HepG2 (cell line): ENCODE measurements around the gene PMM2. TPM values are rescaled to one million over a fixed set of nuclear protein-coding genes. Genes with fewer than 3 reads are reported as not detected.

Experiments used
- ATAC-seq: fragments of 200-7000 bp; cut with Tn5 transposase; 3 replicates; pipeline ENCODE4 v1.9.1; 2020; ENCODE audit warnings: mild to moderate bottlenecking, moderate library complexity
- BruUV-seq: library from RNA; stranded (reverse); fragments of 400-500 nt; replicated peaks from 2 replicates; lab custom pipeline; 2021; lab: Mats Ljungman, UMichigan
- CTCF ChIA-PET: fragments of 300-600 bp; formaldehyde crosslinking; extraction: SDS; loops from one replicate; lab custom pipeline; 2021; ENCODE audit warnings: low total read pairs, inconsistent platforms, low intra/inter-chr PET ratio; lab: Yijun Ruan, JAX
- POLR2A ChIA-PET: fragments of 350-600 bp; sonication (Branson Sonifier 250); formaldehyde crosslinking; loops from one replicate; lab custom pipeline; 2020; ENCODE audit warnings: antibody characterized with exemption, inconsistent platforms; lab: Yijun Ruan, JAX
- DNase-seq: peaks from one replicate; pipeline ENCODE4 v3.0.0-alpha.2; 2015; ENCODE audit warnings: low spot score
- FAIRE-seq: peaks from 3 replicates; lab custom pipeline; 2011; peaks lifted over from hg19 to GRCh38; lab: Jason Lieb, UNC
- H2AFZ ChIP-seq: one replicate; pipeline ENCODE4 v1.6.1; 2011; ENCODE audit warnings: low read length, inconsistent platforms
- H3K27ac ChIP-seq: fragments of 300-600 bp; 3 replicates; pipeline ENCODE4 v1.8.0; 2011; ENCODE audit warnings: mixed run types, mild to moderate bottlenecking, mixed read lengths, low read length, inconsistent platforms; ENCODE audit not compliant: insufficient read depth; ENCODE audit errors: extremely low read length
- H3K27me3 ChIP-seq, 2 experiments: fragments of 200-600 bp in 1 of 2; 2 replicates in 1 of 2; 3 replicates in 1 of 2; pipeline versions ENCODE4 v1.6.0 to v1.8.0; 2011; ENCODE audit warnings: low read length in 2 of 2, mild to moderate bottlenecking in 2 of 2, moderate library complexity in 2 of 2, inconsistent platforms in 1 of 2; ENCODE audit not compliant: insufficient read depth in 2 of 2, control insufficient read depth in 1 of 2
- H3K36me3 ChIP-seq, 2 experiments: fragments of 200-600 bp in 1 of 2; replicated peaks in 1 of 2; 2 replicates in 1 of 2; 3 replicates in 1 of 2; pipeline versions ENCODE4 v1.5.1 to v1.8.0; 2011; ENCODE audit warnings: low read length in 2 of 2, inconsistent platforms in 1 of 2; ENCODE audit not compliant: insufficient read depth in 2 of 2, control insufficient read depth in 1 of 2
- H3K4me1 ChIP-seq: 2 replicates; pipeline ENCODE4 v1.5.1; 2012; ENCODE audit warnings: low read length, inconsistent platforms; ENCODE audit not compliant: insufficient read depth
- H3K4me2 ChIP-seq: 2 replicates; pipeline ENCODE4 v1.6.0; 2011; ENCODE audit warnings: low read depth, low read length, inconsistent platforms
- H3K4me3 ChIP-seq, 3 experiments: fragments of 200-600 bp in 1 of 3; sonication (generic), shearing (Covaris generic) in 1 of 3; replicated peaks in 1 of 3; 2 replicates each; pipeline ENCODE4 v1.5.1; 2011 to 2016; ENCODE audit warnings: low read length in 3 of 3, inconsistent platforms in 2 of 3, low read depth in 2 of 3, mild to moderate bottlenecking in 2 of 3, control low read depth in 1 of 3, mixed read lengths in 1 of 3; ENCODE audit not compliant: insufficient read depth in 1 of 3
- H3K79me2 ChIP-seq: one replicate; pipeline ENCODE4 v1.6.1; 2011; ENCODE audit warnings: low read length, inconsistent platforms; ENCODE audit not compliant: insufficient read depth
- H3K9ac ChIP-seq: 2 replicates; pipeline ENCODE4 v1.6.0; 2011; ENCODE audit warnings: mild to moderate bottlenecking, low read depth, low read length, inconsistent platforms; ENCODE audit not compliant: insufficient read depth
- H3K9me3 ChIP-seq: 2 replicates; pipeline ENCODE4 v1.5.1; 2012; ENCODE audit warnings: mild to moderate bottlenecking, low read length
- H4K20me1 ChIP-seq: 2 replicates; pipeline ENCODE4 v1.6.0; 2011; ENCODE audit warnings: inconsistent platforms, mild to moderate bottlenecking, low read length, moderate library complexity; ENCODE audit not compliant: insufficient read depth
- CEBPB ChIP-seq: IDR thresholded peaks from 2 replicates; pipeline ENCODE4 v1.6.1; 2011; ENCODE audit warnings: low read depth, low read length, improper control_type of control experiment, borderline replicate concordance
- ERF ChIP-seq: IDR thresholded peaks from 2 replicates; pipeline ENCODE4 v1.6.1; 2018; ENCODE audit warnings: missing biosample characterization, missing genetic modification reagents
- FOXP4 ChIP-seq: sonication (generic); formaldehyde crosslinking; IDR thresholded peaks from 2 replicates; pipeline ENCODE4 v1.4.0; 2020; ENCODE audit warnings: missing genetic modification reagents
- GATAD2A ChIP-seq: IDR thresholded peaks from 2 replicates; pipeline ENCODE4 v1.6.1; 2016
- KLF15 ChIP-seq: sonication (generic); formaldehyde crosslinking; IDR thresholded peaks from 2 replicates; pipeline ENCODE4 v1.8.1; 2023; ENCODE audit warnings: borderline replicate concordance, mild to moderate bottlenecking, inconsistent platforms, missing genetic modification reagents, mixed read lengths
- NFYB ChIP-seq: sonication (generic); formaldehyde crosslinking; IDR thresholded peaks from 2 replicates; pipeline ENCODE4 v1.4.0; 2020; ENCODE audit warnings: missing genetic modification reagents
- RXRB ChIP-seq: IDR thresholded peaks from 2 replicates; pipeline ENCODE4 v1.6.1; 2016; ENCODE audit warnings: borderline replicate concordance, missing genetic modification reagents, missing compliant biosample characterization
- SNAI1 ChIP-seq: sonication (generic); formaldehyde crosslinking; IDR thresholded peaks from 2 replicates; pipeline ENCODE4 v1.5.0; 2020; ENCODE audit warnings: mild to moderate bottlenecking, missing genetic modification reagents, borderline replicate concordance
- SUZ12 ChIP-seq: fragments of 150-350 bp; IDR thresholded peaks from 2 replicates; pipeline ENCODE4 v1.6.1; 2014; ENCODE audit warnings: low read depth, low read length
- TBP ChIP-seq: sonication (generic); formaldehyde crosslinking; IDR thresholded peaks from 2 replicates; pipeline ENCODE4 v1.5.0; 2020; ENCODE audit warnings: missing genetic modification reagents
- TCF12 ChIP-seq, 2 experiments: fragments of 450-650 bp in 1 of 2; sonication (generic) in 1 of 2; formaldehyde crosslinking in 1 of 2; IDR thresholded peaks; 2 replicates each; pipeline versions ENCODE4 v1.6.1 to v1.8.0; 2017 to 2022; ENCODE audit warnings: antibody characterized with exemption in 1 of 2, mild to moderate bottlenecking in 1 of 2, missing genetic modification reagents in 1 of 2, moderate library complexity in 1 of 2
- THAP11 ChIP-seq: IDR thresholded peaks from 2 replicates; pipeline ENCODE4 v1.6.1; 2016; ENCODE audit warnings: missing biosample characterization, missing genetic modification reagents
- ZEB1 ChIP-seq: IDR thresholded peaks from 2 replicates; pipeline ENCODE4 v1.6.1; 2012; ENCODE audit warnings: mild to moderate bottlenecking, low read depth, inconsistent platforms; ENCODE audit not compliant: insufficient replicate concordance
- ZNF777 ChIP-seq: sonication (generic); formaldehyde crosslinking; IDR thresholded peaks from 2 replicates; pipeline ENCODE4 v1.4.0; 2020; ENCODE audit warnings: missing genetic modification reagents
- WGBS: methylation state at CpG from one replicate; pipeline ENCODE4 v1.1.6; 2017; ENCODE audit warnings: low lambda C conversion rate; 5-methylcytosine and 5-hydroxymethylcytosine counted together
- in situ Hi-C: cut with HindIII; loops from 2 replicates; pipeline ENCODE4 v1.10.0; 2017; ENCODE audit warnings: low pct_unique_long_range_greater_than_20kb; ENCODE audit not compliant: extremely low pct_ligation_motif_present
- intact Hi-C: fragments of 100-400 bp; cut with micrococcal nuclease; formaldehyde crosslinking; loops from one replicate; pipeline ENCODE4 v1.10.0; 2022; ENCODE audit not compliant: unreplicated experiment
- polyA plus RNA-seq, 8 experiments: library from polyadenylated mRNA; depleted of rRNA in 3 of 8; stranded (reverse) in 7 of 8; unstranded in 1 of 8; fragments of >200 nt; fragmentation: Illumina TruSeq in 4 of 8; extraction: Trizol in 4 of 8; gene quantifications; 2 replicates each; pipeline versions ENCODE4 v1.2.1 to v1.2.3, GENCODE V29; 2011 to 2016; ENCODE audit warnings: low read depth in 4 of 8, missing spikeins in 1 of 8, mixed read lengths in 1 of 8; ENCODE audit not compliant: insufficient read depth in 1 of 8
- total RNA-seq, 5 experiments: library from RNA; depleted of rRNA; stranded (reverse); fragments of >200 nt; fragmentation: Illumina TruSeq; extraction: Trizol; gene quantifications; 2 replicates each; pipeline ENCODE4 v1.2.3, GENCODE V29; 2016; ENCODE audit warnings: low read depth in 1 of 5
- TF ChIP-seq, protein P1 (sequence below): sonication (generic); formaldehyde crosslinking; IDR thresholded peaks from 2 replicates; pipeline ENCODE4 v1.5.0; 2020; ENCODE audit warnings: missing genetic modification reagents
- TF ChIP-seq, protein P2 (sequence below): sonication (generic); formaldehyde crosslinking; IDR thresholded peaks from 2 replicates; pipeline ENCODE4 v1.8.0; 2023; ENCODE audit warnings: mild to moderate bottlenecking, missing genetic modification reagents
- TF ChIP-seq, protein P3 (sequence below): sonication (generic); formaldehyde crosslinking; IDR thresholded peaks from 2 replicates; pipeline ENCODE4 v1.5.1; 2020; ENCODE audit warnings: mild to moderate bottlenecking, missing genetic modification reagents

PMM2 gene
- total and polyA plus RNA-seq, 2 of the 13 experiments (the other 11 are each of a cell fraction or from before 2014, with no cell fraction given), result 52.2 to 93.7 TPM

GRCh38 chr16:8819411-8820034 is 21.9 kb downstream of the PMM2 start:
- Histone ChIP-seq H3K4me3 (no peak overlapping the region), H4K20me1 (peaks cover 5% of the 10 kb centered on the region; the same call in 1 of the 2 replicates), H3K27ac (no peak overlapping the region), H3K4me2 (no peak overlapping the region), H3K36me3 (peaks cover 29 to 90% of the 10 kb centered on the region in 2 experiments), H3K9ac (no peak overlapping the region), H3K27me3 (no peaks in the 10 kb centered on the region), H3K4me1 (no peaks in the 10 kb centered on the region; the same call in 1 of the 2 replicates), H3K9me3 (no peaks in the 10 kb centered on the region), H2AFZ (no peak overlapping the region), H3K79me2 (no peaks in the 10 kb centered on the region)
- no peak for FAIRE-seq
- DNase-seq, result no peak
- TF ChIP-seq CEBPB, result 0 out of 2 replicates have a peak, but pooled peaks have one; percentile 23
- no peak for TF ChIP-seq ZEB1
- TF ChIP-seq TBP (CRISPR knock-in tag), result no peak
- TF ChIP-seq, protein P1, sequence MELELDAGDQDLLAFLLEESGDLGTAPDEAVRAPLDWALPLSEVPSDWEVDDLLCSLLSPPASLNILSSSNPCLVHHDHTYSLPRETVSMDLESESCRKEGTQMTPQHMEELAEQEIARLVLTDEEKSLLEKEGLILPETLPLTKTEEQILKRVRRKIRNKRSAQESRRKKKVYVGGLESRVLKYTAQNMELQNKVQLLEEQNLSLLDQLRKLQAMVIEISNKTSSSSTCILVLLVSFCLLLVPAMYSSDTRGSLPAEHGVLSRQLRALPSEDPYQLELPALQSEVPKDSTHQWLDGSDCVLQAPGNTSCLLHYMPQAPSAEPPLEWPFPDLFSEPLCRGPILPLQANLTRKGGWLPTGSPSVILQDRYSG (CRISPR knock-in tag), result no peak
- no peak for TF ChIP-seq NFYB (CRISPR knock-in tag)
- TF ChIP-seq SNAI1, result 0 out of 2 replicates have a peak, but pooled peaks have one; percentile 22
- TF ChIP-seq GATAD2A (CRISPR knock-in tag), result no peak
- TF ChIP-seq KLF15, result no peak
- TF ChIP-seq, protein P2, sequence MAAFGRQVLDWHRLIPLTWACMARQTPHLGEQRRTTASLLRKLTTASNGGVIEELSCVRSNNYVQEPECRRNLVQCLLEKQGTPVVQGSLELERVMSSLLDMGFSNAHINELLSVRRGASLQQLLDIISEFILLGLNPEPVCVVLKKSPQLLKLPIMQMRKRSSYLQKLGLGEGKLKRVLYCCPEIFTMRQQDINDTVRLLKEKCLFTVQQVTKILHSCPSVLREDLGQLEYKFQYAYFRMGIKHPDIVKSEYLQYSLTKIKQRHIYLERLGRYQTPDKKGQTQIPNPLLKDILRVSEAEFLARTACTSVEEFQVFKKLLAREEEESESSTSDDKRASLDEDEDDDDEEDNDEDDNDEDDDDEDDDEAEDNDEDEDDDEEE (CRISPR knock-in tag), result no peak
- TF ChIP-seq TCF12 (IDR thresholded peaks at IDR 0.05), result no peak
- no peak for TF ChIP-seq TCF12 (CRISPR knock-in tag; IDR thresholded peaks at IDR 0.05)
- TF ChIP-seq FOXP4, result no peak
- TF ChIP-seq, protein P3, sequence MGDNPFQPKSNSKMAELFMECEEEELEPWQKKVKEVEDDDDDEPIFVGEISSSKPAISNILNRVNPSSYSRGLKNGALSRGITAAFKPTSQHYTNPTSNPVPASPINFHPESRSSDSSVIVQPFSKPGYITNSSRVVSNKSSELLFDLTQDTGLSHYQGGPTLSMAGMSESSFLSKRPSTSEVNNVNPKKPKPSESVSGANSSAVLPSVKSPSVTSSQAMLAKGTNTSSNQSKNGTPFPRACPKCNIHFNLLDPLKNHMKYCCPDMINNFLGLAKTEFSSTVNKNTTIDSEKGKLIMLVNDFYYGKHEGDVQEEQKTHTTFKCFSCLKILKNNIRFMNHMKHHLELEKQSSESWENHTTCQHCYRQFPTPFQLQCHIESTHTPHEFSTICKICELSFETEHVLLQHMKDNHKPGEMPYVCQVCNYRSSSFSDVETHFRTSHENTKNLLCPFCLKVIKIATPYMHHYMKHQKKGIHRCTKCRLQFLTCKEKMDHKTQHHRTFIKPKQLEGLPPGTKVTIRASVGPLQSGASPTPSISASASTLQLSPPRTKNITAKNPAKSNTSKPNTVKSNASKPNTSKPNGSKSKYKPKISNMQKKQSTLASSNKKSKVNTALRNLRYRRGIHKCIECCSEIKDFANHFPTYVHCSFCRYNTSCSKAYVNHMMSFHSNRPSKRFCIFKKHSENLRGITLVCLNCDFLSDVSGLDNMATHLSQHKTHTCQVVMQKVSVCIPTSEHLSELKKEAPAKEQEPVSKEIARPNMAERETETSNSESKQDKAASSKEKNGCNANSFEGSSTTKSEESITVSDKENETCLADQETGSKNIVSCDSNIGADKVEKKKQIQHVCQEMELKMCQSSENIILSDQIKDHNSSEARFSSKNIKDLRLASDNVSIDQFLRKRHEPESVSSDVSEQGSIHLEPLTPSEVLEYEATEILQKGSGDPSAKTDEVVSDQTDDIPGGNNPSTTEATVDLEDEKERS (CRISPR knock-in tag), result no peak
- no peak for TF ChIP-seq SUZ12
- no peak for TF ChIP-seq RXRB
- no peak for TF ChIP-seq ZNF777 (CRISPR knock-in tag)
- TF ChIP-seq THAP11, result no peak
- TF ChIP-seq ERF (CRISPR knock-in tag), result no peak
- intact Hi-C loops, result loop anchor here (5.0 kb wide), 1 partner anchor 63 kb away; the partner anchor contains the start of gene LITAFD
- POLR2A ChIA-PET, result interaction anchor here (1.0 to 1.1 kb wide), 2 partner anchors 9 to 22 kb away, joined by 3 read pairs; partner anchors contain the start of genes PMM2 and TMEM186
- in situ Hi-C loops, result no loop called here
- CTCF ChIA-PET, result no interaction called here
- no TSS peak for BruUV-seq
- WGBS, result 96% methylated on average over 6 of the region's 6 CpGs
- no peak for ATAC-seq
